Measurements from ENCODE around the gene PTPRN2. TPM values are rescaled to one million over a fixed set of nuclear protein-coding genes. Genes with fewer than 3 reads are reported as not detected.

PTPRN2 gene
- total and polyA plus RNA-seq, 9 of the 15 experiments (the other 6 are each of a cell fraction or from before 2014, with no cell fraction given): not detected

DNA sequence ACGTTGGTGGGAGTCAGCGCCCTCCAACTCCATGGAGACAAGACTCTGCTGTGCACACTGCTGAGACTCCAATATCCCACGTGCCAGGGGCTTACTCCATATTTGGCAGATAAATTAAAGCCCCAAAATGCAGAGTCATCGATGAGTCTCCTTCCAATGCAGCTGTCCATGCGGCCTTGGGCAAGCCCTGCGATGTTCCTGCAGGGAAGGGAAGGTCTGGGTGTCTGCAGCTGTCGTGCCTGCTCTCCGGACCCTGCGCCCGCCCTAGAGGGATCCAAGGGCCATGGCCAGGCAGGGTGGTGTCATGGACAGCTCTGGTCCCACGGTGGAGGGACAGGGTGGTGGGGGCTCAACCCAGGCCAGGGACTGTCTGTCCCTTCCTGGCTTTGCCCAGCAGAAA, 185.2 kb downstream of the PTPRN2 start:
- no TSS peak for BruUV-seq (replicated peaks)
- intact Hi-C loops (cut with micrococcal nuclease): no loop called here
- H3K27me3 ChIP-seq (ENCODE audit: control insufficient read depth in 2 of 2, insufficient read depth in 2 of 2, low read length in 2 of 2): peaks cover 11 to 57% of the 10 kb centered on the region in 2 experiments; a peak in 4 of 5 replicates

More for the DNA sequence above, 185.2 kb downstream of the PTPRN2 start:
- POLR2A ChIA-PET: interaction anchor here (0.6 to 1.5 kb wide), 4 partner anchors 12 to 148 kb away, joined by 3 to 4 read pairs (median 3); no protein-coding TSS in a partner anchor
- H4K20me1 ChIP-seq (replicated peaks; ENCODE audit: control insufficient read depth, insufficient read depth, low read length): no peaks in the 10 kb centered on the region
- H3K79me2 ChIP-seq (ENCODE audit: control insufficient read depth, insufficient read depth, low read length): no peaks in the 10 kb centered on the region
- H3K9me3 ChIP-seq (replicated peaks; ENCODE audit: control insufficient read depth, insufficient read depth, low read depth, low read length): no peaks in the 10 kb centered on the region
- WGBS (ENCODE audit: insufficient coverage, low coverage, missing lambda C conversion rate): 0% methylated on average over 11 of the region's 11 CpGs
- no peak overlapping the region for H2AFZ ChIP-seq (ENCODE audit: low read depth, low read length)
- H3K4me3 ChIP-seq: no peak overlapping the region
- ATAC-seq: no peak
- TF ChIP-seq MIER1 (IDR thresholded peaks at IDR 0.05; ENCODE audit: low read depth) (no peak), HMBOX1 (IDR thresholded peaks at IDR 0.05) (no peak), KDM2B (CRISPR knock-in tag; IDR thresholded peaks at IDR 0.05) (no peak), ZNF347 (CRISPR knock-in tag; IDR thresholded peaks at IDR 0.05; ENCODE audit: low read depth) (no peak), MEF2D (tag; conservative IDR thresholded peaks at IDR 0.05; ENCODE audit: low read depth) (no peak), NFYB (IDR thresholded peaks at IDR 0.05; ENCODE audit: extremely low read depth, insufficient read length) (no peak), YY1 (IDR thresholded peaks at IDR 0.05; ENCODE audit: borderline replicate concordance in 1 of 3, control insufficient read depth in 1 of 3, extremely low read depth in 1 of 3, insufficient read depth in 3 of 3, insufficient read length in 1 of 3, insufficient replicate concordance in 2 of 3, low read depth in 1 of 3, low read length in 2 of 3) (no peak), NFATC3 (IDR thresholded peaks at IDR 0.05) (no peak), ZBTB7A (IDR thresholded peaks at IDR 0.05; ENCODE audit: borderline replicate concordance, control insufficient read depth, low read depth, low read length) (no peak)
- TF ChIP-seq, protein P1, sequence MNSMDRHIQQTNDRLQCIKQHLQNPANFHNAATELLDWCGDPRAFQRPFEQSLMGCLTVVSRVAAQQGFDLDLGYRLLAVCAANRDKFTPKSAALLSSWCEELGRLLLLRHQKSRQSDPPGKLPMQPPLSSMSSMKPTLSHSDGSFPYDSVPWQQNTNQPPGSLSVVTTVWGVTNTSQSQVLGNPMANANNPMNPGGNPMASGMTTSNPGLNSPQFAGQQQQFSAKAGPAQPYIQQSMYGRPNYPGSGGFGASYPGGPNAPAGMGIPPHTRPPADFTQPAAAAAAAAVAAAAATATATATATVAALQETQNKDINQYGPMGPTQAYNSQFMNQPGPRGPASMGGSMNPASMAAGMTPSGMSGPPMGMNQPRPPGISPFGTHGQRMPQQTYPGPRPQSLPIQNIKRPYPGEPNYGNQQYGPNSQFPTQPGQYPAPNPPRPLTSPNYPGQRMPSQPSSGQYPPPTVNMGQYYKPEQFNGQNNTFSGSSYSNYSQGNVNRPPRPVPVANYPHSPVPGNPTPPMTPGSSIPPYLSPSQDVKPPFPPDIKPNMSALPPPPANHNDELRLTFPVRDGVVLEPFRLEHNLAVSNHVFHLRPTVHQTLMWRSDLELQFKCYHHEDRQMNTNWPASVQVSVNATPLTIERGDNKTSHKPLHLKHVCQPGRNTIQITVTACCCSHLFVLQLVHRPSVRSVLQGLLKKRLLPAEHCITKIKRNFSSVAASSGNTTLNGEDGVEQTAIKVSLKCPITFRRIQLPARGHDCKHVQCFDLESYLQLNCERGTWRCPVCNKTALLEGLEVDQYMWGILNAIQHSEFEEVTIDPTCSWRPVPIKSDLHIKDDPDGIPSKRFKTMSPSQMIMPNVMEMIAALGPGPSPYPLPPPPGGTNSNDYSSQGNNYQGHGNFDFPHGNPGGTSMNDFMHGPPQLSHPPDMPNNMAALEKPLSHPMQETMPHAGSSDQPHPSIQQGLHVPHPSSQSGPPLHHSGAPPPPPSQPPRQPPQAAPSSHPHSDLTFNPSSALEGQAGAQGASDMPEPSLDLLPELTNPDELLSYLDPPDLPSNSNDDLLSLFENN (IDR thresholded peaks at IDR 0.05; ENCODE audit: low read depth in 2 of 2, low read length in 2 of 2): no peak
- CTCF ChIA-PET (ENCODE audit: low intra/inter-chr PET ratio): no interaction called here
- no peak overlapping the region for H3K4me2 ChIP-seq (ENCODE audit: insufficient read depth, low read length)
- no peak overlapping the region for H3K9ac ChIP-seq (ENCODE audit: insufficient read depth in 1 of 2, low read depth in 2 of 2, low read length in 2 of 2)
- no peak for DNase-seq (ENCODE audit: extremely low read depth in 1 of 4, low spot score in 3 of 4)
- H3K9me1 ChIP-seq (ENCODE audit: control insufficient read depth, insufficient read depth, low read length): no peaks in the 10 kb centered on the region
- FAIRE-seq: no peak
- no peaks in the 10 kb centered on the region for H3K36me3 ChIP-seq (ENCODE audit: control insufficient read depth, insufficient read depth, low read length)
- in situ Hi-C loops (cut with MboI): no loop called here
- peaks cover 0 to 4% of the 10 kb centered on the region in 2 experiments; a peak in 1 of 5 replicates for H3K4me1 ChIP-seq (replicated peaks in 1 of 2; ENCODE audit: control insufficient read depth in 2 of 2, insufficient read depth in 2 of 2, low read length in 2 of 2)
- H3K27ac ChIP-seq (ENCODE audit: extremely low read depth, low read depth, low read length): no peak overlapping the region
